NCI-H748 (cell line): Measurements from ENCODE around the gene FSTL3.
"Not testable (repeated sequence)": the region's sequence is repeated elsewhere in the genome, so short reads cannot be mapped to it uniquely, and the experiment has no call there.

Source experiments
- DNase-seq: peaks from one replicate; lab custom pipeline; 2025; ENCODE audit not compliant: unreplicated experiment; lab: John Stamatoyannopoulos, UW

The FSTL3 gene

DNA sequence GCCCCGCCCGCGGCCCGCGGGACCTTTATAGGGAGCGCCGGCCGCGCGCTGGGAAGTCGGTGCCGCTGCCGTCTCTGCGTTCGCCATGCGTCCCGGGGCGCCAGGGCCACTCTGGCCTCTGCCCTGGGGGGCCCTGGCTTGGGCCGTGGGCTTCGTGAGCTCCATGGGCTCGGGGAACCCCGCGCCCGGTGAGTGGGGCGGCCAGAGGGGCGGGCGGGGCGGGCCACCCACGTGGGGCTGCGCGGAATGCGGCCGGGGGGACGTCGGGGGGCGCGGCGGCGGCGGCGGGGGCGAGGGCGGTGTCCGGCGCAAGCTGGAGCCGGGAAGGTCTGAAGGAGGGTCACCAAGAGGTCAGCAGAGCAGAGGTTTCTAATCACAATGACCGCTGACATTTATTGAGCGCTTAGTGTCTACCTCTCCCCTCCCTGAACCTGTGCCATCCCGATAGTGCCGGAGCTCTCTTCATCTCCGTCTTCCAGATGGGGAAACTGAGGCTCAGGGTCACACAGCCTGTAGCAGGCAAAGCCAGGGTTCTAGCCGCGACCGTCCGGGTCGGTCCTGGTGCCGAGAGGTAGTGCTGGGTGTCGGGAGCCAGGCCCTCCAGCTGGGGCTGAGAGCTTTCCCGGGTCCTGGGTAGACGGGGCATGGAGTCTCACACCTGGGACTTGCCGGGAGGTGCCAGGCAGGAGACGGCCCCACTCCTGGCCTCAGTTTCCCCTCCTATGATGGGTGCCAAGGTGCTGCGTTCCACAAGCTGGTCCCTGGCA is at the start of gene FSTL3:
TSS of gene FSTL3 (plus strand) at position 54 of the 767 bp plus-strand sequence. CDS start at position 86, 32 bp downstream.
- no peak for DNase-seq

DNA sequence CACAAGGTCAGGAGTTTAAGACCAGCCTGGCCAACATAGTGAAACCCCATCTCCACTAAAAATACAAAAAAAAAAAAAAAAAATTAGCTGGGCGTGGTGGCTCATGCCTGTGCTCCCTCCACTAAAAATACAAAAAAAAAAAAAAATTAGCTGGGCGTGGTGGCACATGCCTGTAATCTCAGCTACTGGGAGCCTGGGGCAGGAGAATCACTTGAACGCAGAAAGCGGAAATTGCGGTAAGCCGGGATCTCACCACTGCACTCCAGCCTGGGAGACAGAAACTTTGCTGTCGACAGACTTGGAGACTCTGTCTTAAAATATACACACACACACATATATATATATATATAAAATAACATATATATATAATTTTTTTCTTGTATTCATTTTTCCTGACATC is 49.6 kb upstream of the FSTL3 start:
- DNase-seq: not testable (repeated sequence)

- no peak for DNase-seq
Observed at GRCh38 chr19:628168-628567, 48.0 kb upstream of the FSTL3 start.

- DNase-seq: not testable (repeated sequence)
Observed at GRCh38 chr19:629515-629914, 46.7 kb upstream of the FSTL3 start.

DNA sequence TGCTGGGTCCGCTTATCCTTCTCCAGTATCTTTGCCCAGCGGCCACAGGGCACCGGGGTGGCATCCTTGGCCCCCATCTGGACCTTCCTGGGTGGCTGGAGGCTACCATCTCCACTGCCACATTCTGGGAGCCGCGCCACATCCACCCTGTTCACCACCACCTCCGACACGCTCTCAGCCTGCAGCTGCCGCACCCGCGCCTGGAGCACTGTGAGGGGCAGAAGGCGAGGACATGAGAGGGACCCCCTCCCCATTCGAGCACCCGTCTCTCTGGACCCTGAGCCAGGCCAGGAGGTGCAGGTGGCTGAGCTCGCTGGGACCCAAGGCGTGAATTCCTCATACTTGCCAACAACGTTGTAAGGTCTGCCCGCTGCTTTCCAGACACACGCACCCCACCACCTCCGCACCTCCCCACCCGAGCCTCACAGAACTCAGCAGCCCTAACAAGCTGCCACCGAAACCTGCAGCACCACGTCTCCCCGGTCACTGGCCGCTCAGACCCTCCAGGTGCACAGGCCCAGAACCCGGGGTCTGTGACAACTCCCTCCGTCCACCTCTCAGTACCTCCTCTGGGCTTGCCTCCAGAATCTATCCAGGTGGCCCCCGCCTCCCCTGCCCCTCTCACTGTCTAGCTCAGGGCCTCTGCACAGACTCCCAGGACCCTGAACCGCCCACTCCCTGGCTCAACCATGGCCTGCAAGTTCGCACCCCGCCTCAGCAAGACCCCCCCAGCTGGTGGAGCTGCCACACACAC is 46.1 kb upstream of the FSTL3 start:
- DNase-seq: no peak

DNA sequence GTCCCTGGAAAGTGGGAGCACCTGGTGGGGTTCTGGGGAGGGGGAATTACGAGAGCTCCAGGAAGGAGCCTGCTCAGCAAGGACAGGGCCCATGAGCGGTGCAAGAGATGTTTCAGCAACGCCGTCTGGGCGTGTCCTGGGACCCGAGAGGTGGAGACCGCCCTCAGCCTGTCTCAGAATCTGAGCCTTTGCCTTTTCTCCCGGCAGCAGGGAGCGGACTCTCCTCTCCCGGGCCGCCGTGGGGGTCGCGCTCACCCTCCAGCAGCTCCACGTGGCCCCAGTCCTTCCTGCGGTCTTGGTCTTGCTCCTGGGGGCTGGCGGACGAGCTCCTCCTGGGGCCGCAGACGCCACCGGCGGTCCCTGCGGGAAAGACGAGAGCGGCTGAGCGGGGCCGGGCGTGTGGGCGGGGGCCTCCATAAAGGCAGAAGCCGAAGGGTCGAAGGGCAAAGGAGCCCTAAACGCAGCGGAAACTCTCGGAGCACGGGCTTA is 43.6 kb upstream of the FSTL3 start:
- DNase-seq: peak; percentile 26

DNA sequence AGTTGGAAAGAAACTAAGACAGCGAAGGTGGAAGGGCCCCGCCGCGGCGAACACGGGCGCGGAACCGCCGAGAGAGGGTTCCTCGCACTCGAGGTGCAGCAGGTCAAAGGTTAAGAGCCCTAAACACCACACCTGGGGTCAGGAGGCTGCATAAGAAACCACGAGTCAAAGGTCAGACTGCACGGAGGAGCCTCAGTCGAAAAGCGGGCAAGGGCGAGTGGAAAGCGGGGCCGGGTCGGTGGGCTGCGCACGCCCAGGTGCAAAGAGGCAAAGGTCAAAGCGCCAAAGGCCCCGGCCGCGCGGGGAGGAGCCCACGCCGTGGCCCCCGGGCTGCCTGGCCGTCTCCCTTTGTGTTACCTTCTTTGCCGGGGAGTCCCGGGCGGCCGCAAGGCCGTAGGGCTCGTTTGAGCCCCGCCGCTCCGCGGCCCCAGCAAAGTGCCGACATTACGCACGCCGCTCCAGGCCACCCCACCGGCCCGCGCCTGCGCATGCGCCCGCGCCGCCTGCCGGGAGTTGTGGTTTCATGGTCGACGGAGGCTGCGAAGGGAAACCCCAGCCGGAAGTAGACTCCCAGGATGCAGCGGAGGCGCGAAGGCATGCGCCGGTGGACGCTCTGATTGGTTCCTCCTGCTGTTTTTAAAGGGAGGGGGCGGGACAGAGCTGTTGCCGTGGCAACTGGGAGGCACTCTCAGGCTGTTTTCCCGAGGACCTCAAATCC is 43.0 kb upstream of the FSTL3 start, which contains the start of gene POLRMT:
TSS of gene POLRMT (minus strand) at position 470 of the 718 bp plus-strand sequence. CDS start at position 445, 25 bp downstream.
- peak; percentile 95 for DNase-seq

DNA sequence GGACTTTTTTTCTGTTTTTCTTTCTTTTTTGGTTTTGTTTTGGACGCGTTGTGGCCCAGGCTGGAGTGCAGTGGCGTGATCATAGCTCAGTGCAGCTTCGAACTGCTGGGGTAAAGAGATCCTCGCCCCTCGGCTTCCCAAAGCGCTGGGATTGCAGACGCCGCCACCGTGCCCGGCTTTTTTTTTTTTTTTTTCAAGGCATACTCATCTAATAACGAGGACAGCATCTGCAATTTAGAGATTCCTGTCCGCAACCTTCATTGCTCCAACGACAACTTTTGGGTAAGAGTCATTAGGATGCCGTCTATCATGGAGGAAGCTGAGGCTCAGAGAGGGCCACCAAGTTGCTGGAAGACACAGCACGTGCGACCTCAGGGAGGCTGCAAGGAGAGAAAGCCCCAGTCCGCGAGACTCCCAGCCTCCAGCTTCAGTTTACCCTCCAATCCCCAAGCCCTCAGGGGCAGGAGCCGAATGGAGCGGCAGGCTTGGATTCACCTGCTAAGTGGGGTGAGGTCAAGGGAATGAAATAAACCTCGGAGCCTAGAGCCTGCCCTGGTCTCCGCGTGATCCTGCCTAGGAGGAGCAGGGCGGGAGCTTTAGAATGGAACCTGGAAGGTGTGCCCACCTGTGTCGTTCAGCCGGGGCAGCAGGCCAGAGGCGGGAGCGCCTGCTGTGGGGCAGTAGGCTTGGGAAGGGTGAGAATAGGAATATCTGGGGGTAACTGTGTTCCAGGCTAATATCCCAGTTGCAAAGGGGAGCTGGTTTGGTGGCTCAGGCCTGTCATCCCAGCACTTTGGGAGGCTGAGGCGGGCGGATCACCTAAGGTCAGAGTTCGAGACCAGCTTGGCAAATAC is 42.2 kb upstream of the FSTL3 start:
- peak; percentile 14 for DNase-seq

GRCh38 chr19:634975-635652 is 41.1 kb upstream of the FSTL3 start:
- no peak for DNase-seq

GRCh38 chr19:638906-639252 is 37.3 kb upstream of the FSTL3 start:
- DNase-seq: no peak

DNA sequence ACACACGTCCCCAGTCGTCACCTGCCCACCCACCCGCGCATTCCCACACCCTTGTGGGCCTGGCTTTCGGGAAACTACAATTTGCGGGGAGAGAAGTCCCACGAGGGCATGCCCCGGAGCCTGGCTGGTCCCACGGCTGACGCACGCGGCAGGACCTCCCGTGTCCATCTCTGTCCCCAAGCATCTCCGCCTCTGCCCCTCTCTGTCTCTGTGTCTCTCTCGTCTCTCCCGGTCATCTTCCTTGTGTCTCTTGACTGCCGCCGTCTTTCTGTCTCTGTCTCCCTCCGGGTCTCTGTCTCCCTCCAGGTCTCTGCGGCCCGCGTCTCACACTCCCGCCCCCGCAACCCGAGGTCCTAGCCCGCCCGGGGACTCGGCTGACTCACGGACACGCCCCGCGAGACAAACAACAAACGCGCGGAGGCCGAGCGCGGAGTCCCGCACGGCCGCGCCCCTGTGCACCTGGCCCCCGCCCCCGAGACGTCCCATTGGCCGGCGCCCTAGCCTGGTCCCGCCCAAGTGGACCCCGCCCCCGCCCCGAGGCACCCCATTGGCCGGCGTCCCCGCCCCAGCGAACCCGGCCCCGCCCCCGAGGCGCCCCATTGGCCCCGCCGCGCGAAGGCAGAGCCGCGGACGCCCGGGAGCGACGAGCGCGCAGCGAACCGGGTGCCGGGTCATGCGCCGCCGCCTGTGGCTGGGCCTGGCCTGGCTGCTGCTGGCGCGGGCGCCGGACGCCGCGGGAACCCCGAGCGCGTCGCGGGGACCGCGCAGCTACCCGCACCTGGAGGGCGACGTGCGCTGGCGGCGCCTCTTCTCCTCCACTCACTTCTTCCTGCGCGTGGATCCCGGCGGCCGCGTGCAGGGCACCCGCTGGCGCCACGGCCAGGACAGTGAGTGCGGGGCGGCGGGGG is 36.7 kb upstream of the FSTL3 start, which contains the start of gene FGF22:
TSS of gene FGF22 (plus strand) at position 627 of the 908 bp plus-strand sequence. CDS start at position 674, 47 bp downstream.
- peak; percentile 83 for DNase-seq

GRCh38 chr19:640161-640558 is 36.0 kb upstream of the FSTL3 start:
- no peak for DNase-seq

- DNase-seq: no peak
Observed at GRCh38 chr19:640606-641189, 35.5 kb upstream of the FSTL3 start.

- no peak for DNase-seq
Observed at GRCh38 chr19:641702-642101, 34.5 kb upstream of the FSTL3 start.

DNA sequence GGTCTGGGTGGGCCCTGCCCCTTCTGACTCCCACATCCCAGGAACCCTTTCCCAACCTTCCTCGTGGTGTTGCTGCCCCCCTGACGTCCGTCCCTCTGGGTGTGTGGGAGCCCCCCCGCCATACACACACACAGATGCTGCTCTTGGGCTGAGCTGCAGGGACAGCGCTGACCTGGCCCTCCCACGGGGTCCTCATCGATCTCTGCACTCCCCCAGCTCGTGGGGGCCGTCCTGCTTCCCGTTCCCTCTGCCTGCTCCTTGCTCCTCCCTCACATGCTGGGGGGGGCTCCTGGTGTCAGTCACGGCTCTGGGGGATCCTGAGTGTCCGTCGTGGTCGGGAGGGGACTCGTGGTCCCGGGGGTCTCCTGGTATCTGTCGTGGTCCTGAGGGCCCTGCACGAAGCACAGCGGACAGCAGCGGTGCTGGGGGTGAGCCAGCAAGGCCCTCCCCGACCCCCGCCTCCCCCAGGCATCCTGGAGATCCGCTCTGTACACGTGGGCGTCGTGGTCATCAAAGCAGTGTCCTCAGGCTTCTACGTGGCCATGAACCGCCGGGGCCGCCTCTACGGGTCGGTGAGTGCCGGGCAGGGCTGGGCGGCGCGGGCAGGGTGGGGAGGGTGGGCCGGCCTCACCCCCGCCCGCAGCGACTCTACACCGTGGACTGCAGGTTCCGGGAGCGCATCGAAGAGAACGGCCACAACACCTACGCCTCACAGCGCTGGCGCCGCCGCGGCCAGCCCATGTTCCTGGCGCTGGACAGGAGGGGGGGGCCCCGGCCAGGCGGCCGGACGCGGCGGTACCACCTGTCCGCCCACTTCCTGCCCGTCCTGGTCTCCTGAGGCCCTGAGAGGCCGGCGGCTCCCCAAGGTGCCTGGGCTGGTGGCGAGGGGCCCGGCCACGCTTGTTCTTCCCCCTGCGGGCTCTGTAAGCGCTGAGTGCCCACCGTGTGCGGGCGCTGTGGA is 33.1 kb upstream of the FSTL3 start:
- no peak for DNase-seq

- no peak for DNase-seq
Observed at GRCh38 chr19:643736-644135, 32.5 kb upstream of the FSTL3 start.

- DNase-seq: no peak
Observed at GRCh38 chr19:644363-644762, 31.8 kb upstream of the FSTL3 start.
